WTC11 (cell line): ENCODE measurements around the gene CLCC1. TPM values are rescaled to one million over a fixed set of nuclear protein-coding genes. Genes with fewer than 3 reads are reported as not detected.
A peak's percentile ranks its signal among the peaks of the same experiment; 100 is the strongest.

Experiments
- ATF1 ChIP-seq: sonication (generic); formaldehyde crosslinking; IDR thresholded peaks from 2 replicates; pipeline ENCODE4 v1.8.1; 2023; ENCODE audit warnings: mild to moderate bottlenecking, moderate library complexity, missing genetic modification reagents
- CBFB ChIP-seq: sonication (generic); formaldehyde crosslinking; IDR thresholded peaks from 2 replicates; pipeline ENCODE4 v1.8.1; 2022; ENCODE audit warnings: mild to moderate bottlenecking, low read depth, missing genetic modification reagents
- CREM ChIP-seq: sonication (generic); formaldehyde crosslinking; IDR thresholded peaks from 2 replicates; pipeline ENCODE4 v1.8.1; 2022; ENCODE audit warnings: mild to moderate bottlenecking, missing genetic modification reagents, moderate library complexity
- ELF4 ChIP-seq: sonication (generic); formaldehyde crosslinking; IDR thresholded peaks from 2 replicates; pipeline ENCODE4 v1.8.1; 2022; ENCODE audit warnings: low read depth, mild to moderate bottlenecking, moderate library complexity, missing genetic modification reagents
- FOXK1 ChIP-seq: sonication (generic); formaldehyde crosslinking; IDR thresholded peaks from 2 replicates; pipeline ENCODE4 v1.8.0; 2022; ENCODE audit warnings: mild to moderate bottlenecking, moderate library complexity, missing genetic modification reagents
- NFE2L1 ChIP-seq: sonication (generic); formaldehyde crosslinking; IDR thresholded peaks from 2 replicates; pipeline ENCODE4 v1.8.1; 2023; ENCODE audit warnings: missing genetic modification reagents
- NR1H2 ChIP-seq: sonication (generic); formaldehyde crosslinking; IDR thresholded peaks from 2 replicates; pipeline ENCODE4 v1.9.0; 2021; ENCODE audit warnings: mild to moderate bottlenecking, moderate library complexity, missing genetic modification reagents
- NR3C1 ChIP-seq: sonication (generic); formaldehyde crosslinking; conservative IDR thresholded peaks from 2 replicates; pipeline ENCODE4 v1.8.1; 2023; ENCODE audit warnings: low read depth, mild to moderate bottlenecking, missing genetic modification reagents
- OVOL2 ChIP-seq: fragments of 250-450 bp; sonication (Bioruptor Pico); IDR thresholded peaks from 2 replicates; pipeline ENCODE4 v1.9.0; 2021; ENCODE audit warnings: mild to moderate bottlenecking, borderline replicate concordance
- PRRX2 ChIP-seq: fragments of 250-450 bp; sonication (Bioruptor Pico); IDR thresholded peaks from 2 replicates; pipeline ENCODE4 v1.8.0; 2021; ENCODE audit warnings: mild to moderate bottlenecking
- RORB ChIP-seq: fragments of 250-450 bp; sonication (Bioruptor Pico); IDR thresholded peaks from 2 replicates; pipeline ENCODE4 v1.9.0; 2021; ENCODE audit warnings: mild to moderate bottlenecking
- TCF7 ChIP-seq: sonication (generic); formaldehyde crosslinking; IDR thresholded peaks from 2 replicates; pipeline ENCODE4 v1.8.0; 2022; ENCODE audit warnings: mild to moderate bottlenecking, low read depth, missing genetic modification reagents, moderate library complexity
- ZNF121 ChIP-seq: sonication (generic); formaldehyde crosslinking; IDR thresholded peaks from 2 replicates; pipeline ENCODE4 v1.8.0; 2023; ENCODE audit warnings: missing genetic modification reagents
- ZNF317 ChIP-seq: sonication (generic); formaldehyde crosslinking; IDR thresholded peaks from 2 replicates; pipeline ENCODE4 v1.8.1; 2023; ENCODE audit warnings: low read depth, mild to moderate bottlenecking, moderate library complexity, missing genetic modification reagents, borderline replicate concordance
- ZNF671 ChIP-seq: fragments of 250-450 bp; sonication (Bioruptor Pico); IDR thresholded peaks from 2 replicates; pipeline ENCODE4 v1.8.0; 2021; ENCODE audit warnings: mild to moderate bottlenecking
- total RNA-seq: library from RNA; stranded (reverse); gene quantifications from 3 replicates; pipeline ENCODE4 v1.2.3, GENCODE V29; 2021
- TF ChIP-seq, protein P1 (sequence below): sonication (generic); formaldehyde crosslinking; IDR thresholded peaks from 2 replicates; pipeline ENCODE4 v1.8.1; 2023; ENCODE audit warnings: mild to moderate bottlenecking, missing genetic modification reagents, moderate library complexity
- TF ChIP-seq, protein P2 (sequence below): sonication (generic); formaldehyde crosslinking; IDR thresholded peaks from 2 replicates; pipeline ENCODE4 v1.8.0; 2022; ENCODE audit warnings: mild to moderate bottlenecking, missing genetic modification reagents
- TF ChIP-seq, protein P3 (sequence below): sonication (generic); formaldehyde crosslinking; IDR thresholded peaks from 2 replicates; pipeline ENCODE4 v1.8.0; 2022; ENCODE audit warnings: mild to moderate bottlenecking, missing genetic modification reagents
- TF ChIP-seq, protein P4 (sequence below): sonication (generic); formaldehyde crosslinking; IDR thresholded peaks from 2 replicates; pipeline ENCODE4 v1.8.1; 2023; ENCODE audit warnings: mild to moderate bottlenecking, missing genetic modification reagents
- TF ChIP-seq, protein P5 (sequence below): fragments of 200-600 bp; IDR thresholded peaks from 2 replicates; pipeline ENCODE4 v1.8.0; 2022; ENCODE audit warnings: antibody characterized with exemption
- TF ChIP-seq, protein P6 (sequence below): sonication (generic); formaldehyde crosslinking; IDR thresholded peaks from 2 replicates; pipeline ENCODE4 v1.8.1; 2022; ENCODE audit warnings: low read depth, missing genetic modification reagents, borderline replicate concordance
- TF ChIP-seq, protein P7 (sequence below): sonication (generic); formaldehyde crosslinking; IDR thresholded peaks from 2 replicates; pipeline ENCODE4 v1.8.0; 2023; ENCODE audit warnings: mild to moderate bottlenecking, missing genetic modification reagents
- TF ChIP-seq, protein P8 (sequence below): sonication (generic); formaldehyde crosslinking; IDR thresholded peaks from 2 replicates; pipeline ENCODE4 v1.8.1; 2023; ENCODE audit warnings: mild to moderate bottlenecking, missing genetic modification reagents, moderate library complexity
- TF ChIP-seq, protein P9 (sequence below): sonication (generic); formaldehyde crosslinking; IDR thresholded peaks from 2 replicates; pipeline ENCODE4 v1.8.0; 2023; ENCODE audit warnings: missing genetic modification reagents, mild to moderate bottlenecking, borderline replicate concordance

Gene CLCC1
- total RNA-seq, 1 experiment from 2014 or later, result 25.1 TPM

DNA sequence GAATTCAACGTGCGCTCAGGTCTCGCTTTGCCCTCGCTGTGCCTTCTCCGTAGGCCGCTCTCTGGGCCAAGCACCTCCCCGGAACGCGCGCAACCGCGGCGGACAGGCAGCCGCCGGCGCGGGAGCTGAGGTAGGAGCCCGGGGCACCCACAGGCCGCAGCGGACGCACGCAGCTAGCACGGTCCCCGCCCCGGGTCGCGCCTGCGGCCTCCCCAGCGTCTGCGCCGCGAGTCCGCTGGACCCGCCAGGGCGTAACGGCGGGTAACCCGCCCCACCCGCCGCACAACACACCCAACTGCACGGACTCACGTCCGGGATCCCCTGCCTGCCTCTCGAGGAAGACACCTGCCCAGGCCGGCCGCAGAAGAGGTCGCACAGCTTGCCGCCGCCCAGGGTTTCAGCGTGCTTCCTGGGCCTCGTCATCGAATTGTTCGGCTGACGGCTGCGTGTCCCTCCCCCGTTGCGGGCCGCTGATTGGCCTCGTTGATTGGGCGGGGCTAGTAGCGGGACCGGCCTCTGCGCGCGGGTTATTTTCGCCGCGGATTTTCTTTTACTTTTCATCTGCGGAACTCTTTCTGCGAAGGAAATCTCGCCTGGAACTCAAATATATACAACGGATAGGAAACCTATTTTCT is at the start of gene CLCC1 (continued):
- TF ChIP-seq ZNF671 (CRISPR knock-in tag) (no peak), FOXK1 (CRISPR knock-in tag) (no peak; the same call in 1 of the 2 replicates), ATF1 (CRISPR knock-in tag) (no peak), OVOL2 (CRISPR knock-in tag) (no peak), NFE2L1 (CRISPR knock-in tag) (peak; percentile 80), CBFB (CRISPR knock-in tag) (no peak), NR3C1 (CRISPR knock-in tag) (no peak), CREM (CRISPR knock-in tag) (peak; percentile 88; the same call in 1 of the 2 replicates), RORB (CRISPR knock-in tag) (no peak), ZNF121 (CRISPR knock-in tag) (no peak), PRRX2 (CRISPR knock-in tag) (0 out of 2 replicates have a peak, but pooled peaks have one; percentile 13), NR1H2 (CRISPR knock-in tag) (no peak), ZNF317 (CRISPR knock-in tag) (no peak), ELF4 (CRISPR knock-in tag) (no peak), TCF7 (CRISPR knock-in tag) (no peak)
- TF ChIP-seq, protein P1, sequence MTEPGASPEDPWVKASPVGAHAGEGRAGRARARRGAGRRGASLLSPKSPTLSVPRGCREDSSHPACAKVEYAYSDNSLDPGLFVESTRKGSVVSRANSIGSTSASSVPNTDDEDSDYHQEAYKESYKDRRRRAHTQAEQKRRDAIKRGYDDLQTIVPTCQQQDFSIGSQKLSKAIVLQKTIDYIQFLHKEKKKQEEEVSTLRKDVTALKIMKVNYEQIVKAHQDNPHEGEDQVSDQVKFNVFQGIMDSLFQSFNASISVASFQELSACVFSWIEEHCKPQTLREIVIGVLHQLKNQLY (CRISPR knock-in tag), result no peak
- TF ChIP-seq, protein P2, sequence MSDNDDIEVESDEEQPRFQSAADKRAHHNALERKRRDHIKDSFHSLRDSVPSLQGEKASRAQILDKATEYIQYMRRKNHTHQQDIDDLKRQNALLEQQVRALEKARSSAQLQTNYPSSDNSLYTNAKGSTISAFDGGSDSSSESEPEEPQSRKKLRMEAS (CRISPR knock-in tag), result peak; percentile 82
- TF ChIP-seq, protein P3, sequence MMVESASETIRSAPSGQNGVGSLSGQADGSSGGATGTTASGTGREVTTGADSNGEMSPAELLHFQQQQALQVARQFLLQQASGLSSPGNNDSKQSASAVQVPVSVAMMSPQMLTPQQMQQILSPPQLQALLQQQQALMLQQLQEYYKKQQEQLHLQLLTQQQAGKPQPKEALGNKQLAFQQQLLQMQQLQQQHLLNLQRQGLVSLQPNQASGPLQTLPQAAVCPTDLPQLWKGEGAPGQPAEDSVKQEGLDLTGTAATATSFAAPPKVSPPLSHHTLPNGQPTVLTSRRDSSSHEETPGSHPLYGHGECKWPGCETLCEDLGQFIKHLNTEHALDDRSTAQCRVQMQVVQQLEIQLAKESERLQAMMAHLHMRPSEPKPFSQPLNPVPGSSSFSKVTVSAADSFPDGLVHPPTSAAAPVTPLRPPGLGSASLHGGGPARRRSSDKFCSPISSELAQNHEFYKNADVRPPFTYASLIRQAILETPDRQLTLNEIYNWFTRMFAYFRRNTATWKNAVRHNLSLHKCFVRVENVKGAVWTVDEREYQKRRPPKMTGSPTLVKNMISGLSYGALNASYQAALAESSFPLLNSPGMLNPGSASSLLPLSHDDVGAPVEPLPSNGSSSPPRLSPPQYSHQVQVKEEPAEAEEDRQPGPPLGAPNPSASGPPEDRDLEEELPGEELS (CRISPR knock-in tag), result peak; percentile 74
- TF ChIP-seq, protein P4, sequence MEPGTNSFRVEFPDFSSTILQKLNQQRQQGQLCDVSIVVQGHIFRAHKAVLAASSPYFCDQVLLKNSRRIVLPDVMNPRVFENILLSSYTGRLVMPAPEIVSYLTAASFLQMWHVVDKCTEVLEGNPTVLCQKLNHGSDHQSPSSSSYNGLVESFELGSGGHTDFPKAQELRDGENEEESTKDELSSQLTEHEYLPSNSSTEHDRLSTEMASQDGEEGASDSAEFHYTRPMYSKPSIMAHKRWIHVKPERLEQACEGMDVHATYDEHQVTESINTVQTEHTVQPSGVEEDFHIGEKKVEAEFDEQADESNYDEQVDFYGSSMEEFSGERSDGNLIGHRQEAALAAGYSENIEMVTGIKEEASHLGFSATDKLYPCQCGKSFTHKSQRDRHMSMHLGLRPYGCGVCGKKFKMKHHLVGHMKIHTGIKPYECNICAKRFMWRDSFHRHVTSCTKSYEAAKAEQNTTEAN (CRISPR knock-in tag), result peak; percentile 85
- TF ChIP-seq, protein P5, sequence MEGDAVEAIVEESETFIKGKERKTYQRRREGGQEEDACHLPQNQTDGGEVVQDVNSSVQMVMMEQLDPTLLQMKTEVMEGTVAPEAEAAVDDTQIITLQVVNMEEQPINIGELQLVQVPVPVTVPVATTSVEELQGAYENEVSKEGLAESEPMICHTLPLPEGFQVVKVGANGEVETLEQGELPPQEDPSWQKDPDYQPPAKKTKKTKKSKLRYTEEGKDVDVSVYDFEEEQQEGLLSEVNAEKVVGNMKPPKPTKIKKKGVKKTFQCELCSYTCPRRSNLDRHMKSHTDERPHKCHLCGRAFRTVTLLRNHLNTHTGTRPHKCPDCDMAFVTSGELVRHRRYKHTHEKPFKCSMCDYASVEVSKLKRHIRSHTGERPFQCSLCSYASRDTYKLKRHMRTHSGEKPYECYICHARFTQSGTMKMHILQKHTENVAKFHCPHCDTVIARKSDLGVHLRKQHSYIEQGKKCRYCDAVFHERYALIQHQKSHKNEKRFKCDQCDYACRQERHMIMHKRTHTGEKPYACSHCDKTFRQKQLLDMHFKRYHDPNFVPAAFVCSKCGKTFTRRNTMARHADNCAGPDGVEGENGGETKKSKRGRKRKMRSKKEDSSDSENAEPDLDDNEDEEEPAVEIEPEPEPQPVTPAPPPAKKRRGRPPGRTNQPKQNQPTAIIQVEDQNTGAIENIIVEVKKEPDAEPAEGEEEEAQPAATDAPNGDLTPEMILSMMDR, result no peak
- TF ChIP-seq, protein P6, sequence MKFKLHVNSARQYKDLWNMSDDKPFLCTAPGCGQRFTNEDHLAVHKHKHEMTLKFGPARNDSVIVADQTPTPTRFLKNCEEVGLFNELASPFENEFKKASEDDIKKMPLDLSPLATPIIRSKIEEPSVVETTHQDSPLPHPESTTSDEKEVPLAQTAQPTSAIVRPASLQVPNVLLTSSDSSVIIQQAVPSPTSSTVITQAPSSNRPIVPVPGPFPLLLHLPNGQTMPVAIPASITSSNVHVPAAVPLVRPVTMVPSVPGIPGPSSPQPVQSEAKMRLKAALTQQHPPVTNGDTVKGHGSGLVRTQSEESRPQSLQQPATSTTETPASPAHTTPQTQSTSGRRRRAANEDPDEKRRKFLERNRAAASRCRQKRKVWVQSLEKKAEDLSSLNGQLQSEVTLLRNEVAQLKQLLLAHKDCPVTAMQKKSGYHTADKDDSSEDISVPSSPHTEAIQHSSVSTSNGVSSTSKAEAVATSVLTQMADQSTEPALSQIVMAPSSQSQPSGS (CRISPR knock-in tag), result no peak
- TF ChIP-seq, protein P7, sequence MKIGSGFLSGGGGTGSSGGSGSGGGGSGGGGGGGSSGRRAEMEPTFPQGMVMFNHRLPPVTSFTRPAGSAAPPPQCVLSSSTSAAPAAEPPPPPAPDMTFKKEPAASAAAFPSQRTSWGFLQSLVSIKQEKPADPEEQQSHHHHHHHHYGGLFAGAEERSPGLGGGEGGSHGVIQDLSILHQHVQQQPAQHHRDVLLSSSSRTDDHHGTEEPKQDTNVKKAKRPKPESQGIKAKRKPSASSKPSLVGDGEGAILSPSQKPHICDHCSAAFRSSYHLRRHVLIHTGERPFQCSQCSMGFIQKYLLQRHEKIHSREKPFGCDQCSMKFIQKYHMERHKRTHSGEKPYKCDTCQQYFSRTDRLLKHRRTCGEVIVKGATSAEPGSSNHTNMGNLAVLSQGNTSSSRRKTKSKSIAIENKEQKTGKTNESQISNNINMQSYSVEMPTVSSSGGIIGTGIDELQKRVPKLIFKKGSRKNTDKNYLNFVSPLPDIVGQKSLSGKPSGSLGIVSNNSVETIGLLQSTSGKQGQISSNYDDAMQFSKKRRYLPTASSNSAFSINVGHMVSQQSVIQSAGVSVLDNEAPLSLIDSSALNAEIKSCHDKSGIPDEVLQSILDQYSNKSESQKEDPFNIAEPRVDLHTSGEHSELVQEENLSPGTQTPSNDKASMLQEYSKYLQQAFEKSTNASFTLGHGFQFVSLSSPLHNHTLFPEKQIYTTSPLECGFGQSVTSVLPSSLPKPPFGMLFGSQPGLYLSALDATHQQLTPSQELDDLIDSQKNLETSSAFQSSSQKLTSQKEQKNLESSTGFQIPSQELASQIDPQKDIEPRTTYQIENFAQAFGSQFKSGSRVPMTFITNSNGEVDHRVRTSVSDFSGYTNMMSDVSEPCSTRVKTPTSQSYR (CRISPR knock-in tag), result no peak; the same call in 1 of the 2 replicates
- TF ChIP-seq, protein P8, sequence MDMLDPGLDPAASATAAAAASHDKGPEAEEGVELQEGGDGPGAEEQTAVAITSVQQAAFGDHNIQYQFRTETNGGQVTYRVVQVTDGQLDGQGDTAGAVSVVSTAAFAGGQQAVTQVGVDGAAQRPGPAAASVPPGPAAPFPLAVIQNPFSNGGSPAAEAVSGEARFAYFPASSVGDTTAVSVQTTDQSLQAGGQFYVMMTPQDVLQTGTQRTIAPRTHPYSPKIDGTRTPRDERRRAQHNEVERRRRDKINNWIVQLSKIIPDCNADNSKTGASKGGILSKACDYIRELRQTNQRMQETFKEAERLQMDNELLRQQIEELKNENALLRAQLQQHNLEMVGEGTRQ, result no peak
- TF ChIP-seq, protein P9, sequence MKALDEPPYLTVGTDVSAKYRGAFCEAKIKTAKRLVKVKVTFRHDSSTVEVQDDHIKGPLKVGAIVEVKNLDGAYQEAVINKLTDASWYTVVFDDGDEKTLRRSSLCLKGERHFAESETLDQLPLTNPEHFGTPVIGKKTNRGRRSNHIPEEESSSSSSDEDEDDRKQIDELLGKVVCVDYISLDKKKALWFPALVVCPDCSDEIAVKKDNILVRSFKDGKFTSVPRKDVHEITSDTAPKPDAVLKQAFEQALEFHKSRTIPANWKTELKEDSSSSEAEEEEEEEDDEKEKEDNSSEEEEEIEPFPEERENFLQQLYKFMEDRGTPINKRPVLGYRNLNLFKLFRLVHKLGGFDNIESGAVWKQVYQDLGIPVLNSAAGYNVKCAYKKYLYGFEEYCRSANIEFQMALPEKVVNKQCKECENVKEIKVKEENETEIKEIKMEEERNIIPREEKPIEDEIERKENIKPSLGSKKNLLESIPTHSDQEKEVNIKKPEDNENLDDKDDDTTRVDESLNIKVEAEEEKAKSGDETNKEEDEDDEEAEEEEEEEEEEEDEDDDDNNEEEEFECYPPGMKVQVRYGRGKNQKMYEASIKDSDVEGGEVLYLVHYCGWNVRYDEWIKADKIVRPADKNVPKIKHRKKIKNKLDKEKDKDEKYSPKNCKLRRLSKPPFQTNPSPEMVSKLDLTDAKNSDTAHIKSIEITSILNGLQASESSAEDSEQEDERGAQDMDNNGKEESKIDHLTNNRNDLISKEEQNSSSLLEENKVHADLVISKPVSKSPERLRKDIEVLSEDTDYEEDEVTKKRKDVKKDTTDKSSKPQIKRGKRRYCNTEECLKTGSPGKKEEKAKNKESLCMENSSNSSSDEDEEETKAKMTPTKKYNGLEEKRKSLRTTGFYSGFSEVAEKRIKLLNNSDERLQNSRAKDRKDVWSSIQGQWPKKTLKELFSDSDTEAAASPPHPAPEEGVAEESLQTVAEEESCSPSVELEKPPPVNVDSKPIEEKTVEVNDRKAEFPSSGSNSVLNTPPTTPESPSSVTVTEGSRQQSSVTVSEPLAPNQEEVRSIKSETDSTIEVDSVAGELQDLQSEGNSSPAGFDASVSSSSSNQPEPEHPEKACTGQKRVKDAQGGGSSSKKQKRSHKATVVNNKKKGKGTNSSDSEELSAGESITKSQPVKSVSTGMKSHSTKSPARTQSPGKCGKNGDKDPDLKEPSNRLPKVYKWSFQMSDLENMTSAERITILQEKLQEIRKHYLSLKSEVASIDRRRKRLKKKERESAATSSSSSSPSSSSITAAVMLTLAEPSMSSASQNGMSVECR, result peak; percentile 80
